Activated B cell treated with CpG ODN at 0.5 μM for 24 hours (primary cell): Measurements from ENCODE around the gene STK31. TPM values are rescaled to one million over a fixed set of nuclear protein-coding genes. Genes with fewer than 3 reads are reported as not detected.

Experiments used
- ATAC-seq: fragments of 200-7000 bp; cut with Tn5 transposase; one replicate; pipeline ENCODE4 v1.10.0; 2021; ENCODE audit warnings: low read depth, mild to moderate bottlenecking, moderate library complexity
- CTCF ChIA-PET: fragments of 350-600 bp; sonication (Branson Sonifier 250); formaldehyde crosslinking; loops from one replicate; lab custom pipeline; 2021; ENCODE audit warnings: antibody characterized with exemption; lab: Charles Lee
- POLR2A ChIA-PET: fragments of 350-600 bp; sonication (Branson Sonifier 250); formaldehyde crosslinking; loops from one replicate; lab custom pipeline; 2021; ENCODE audit warnings: antibody characterized with exemption; lab: Charles Lee
- DNase-seq: peaks from one replicate; pipeline ENCODE4 v3.0.0; 2022
- H3K27ac Mint-ChIP-seq: one replicate; pipeline ENCODE4 v1.8.0; 2020; ENCODE audit warnings: mixed read lengths
- H3K27me3 Mint-ChIP-seq: one replicate; pipeline ENCODE4 v1.8.0; 2021; ENCODE audit warnings: mixed read lengths
- H3K36me3 Mint-ChIP-seq: one replicate; pipeline ENCODE4 v1.8.0; 2021; ENCODE audit warnings: low read depth, mixed read lengths
- H3K4me1 Mint-ChIP-seq: one replicate; pipeline ENCODE4 v1.8.0; 2021; ENCODE audit warnings: mixed read lengths
- H3K4me3 Mint-ChIP-seq: one replicate; pipeline ENCODE4 v1.8.0; 2020; ENCODE audit warnings: mild to moderate bottlenecking, mixed read lengths
- H3K9me3 Mint-ChIP-seq: one replicate; pipeline ENCODE4 v1.8.0; 2020; ENCODE audit warnings: mixed read lengths
- intact Hi-C: fragments of 100-400 bp; cut with micrococcal nuclease; formaldehyde crosslinking; loops from one replicate; pipeline ENCODE4 v1.15.1; 2024
- total RNA-seq: library from RNA; stranded (reverse); gene quantifications from 2 replicates; pipeline ENCODE4 v1.2.3, GENCODE V29; 2022
- TF ChIP-seq, protein P1 (sequence below): fragments of 200-600 bp; IDR thresholded peaks from one replicate; pipeline ENCODE4 v1.8.0; 2022; ENCODE audit warnings: antibody characterized with exemption, mild to moderate bottlenecking

The STK31 gene
- total RNA-seq, 1 donor from 2014 or later, result 1.0 TPM

DNA sequence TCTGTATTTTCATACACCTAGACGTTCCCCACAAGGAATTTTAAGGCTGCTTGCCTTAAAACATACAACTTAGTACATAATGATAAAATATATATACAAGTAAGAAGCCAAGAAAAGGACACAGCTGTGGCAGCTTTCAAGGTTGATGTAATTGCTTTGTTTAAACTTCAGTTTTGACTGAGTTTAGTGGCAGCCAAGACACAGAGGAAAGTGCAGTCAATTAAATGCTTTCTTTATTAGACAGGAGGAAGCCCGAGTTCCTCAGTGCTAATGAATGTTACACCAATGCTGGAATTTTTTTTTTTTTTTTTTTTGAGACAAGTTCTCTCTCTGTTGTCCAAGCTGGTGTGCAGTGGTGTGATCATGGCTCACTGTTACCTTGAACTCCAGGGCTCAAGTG lies 11.2 kb upstream of the STK31 start:
- POLR2A ChIA-PET, result interaction anchor here (0.6 to 0.7 kb wide), 3 partner anchors 18 to 1802 kb away, joined by 3 to 8 read pairs (median 8); no protein-coding TSS in a partner anchor
- H3K27me3 Mint-ChIP-seq, result no peaks in the 10 kb centered on the region
- CTCF ChIA-PET, result interaction anchor here (0.7 to 1.9 kb wide), 4 partner anchors 15 to 152 kb away, joined by 3 to 8 read pairs (median 4); no protein-coding TSS in a partner anchor

DNA sequence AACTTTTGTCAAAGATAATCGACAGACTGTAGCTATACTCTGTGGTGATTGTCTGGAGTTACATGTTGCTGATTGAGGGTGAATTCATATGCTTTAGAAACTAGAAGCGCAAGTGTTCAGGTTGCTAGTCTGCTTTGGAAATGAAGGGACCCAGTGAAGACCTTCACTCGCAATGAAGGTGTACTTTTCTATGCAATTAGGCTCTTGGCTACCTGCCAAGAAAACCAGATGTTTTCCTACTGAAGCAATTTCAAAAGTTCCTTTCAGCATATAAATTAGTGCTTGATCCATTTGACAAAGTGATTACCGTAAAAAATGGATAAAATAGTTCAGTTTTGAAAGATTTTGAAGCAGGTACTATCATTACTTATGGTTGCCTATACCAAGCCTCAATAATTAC lies 10.0 kb upstream of the STK31 start:
- POLR2A ChIA-PET, result interaction anchor here (0.6 kb wide), 1 partner anchor 198 kb away, joined by 4 read pairs; no protein-coding TSS in a partner anchor
- no peaks in the 10 kb centered on the region for H3K27me3 Mint-ChIP-seq
- H3K36me3 Mint-ChIP-seq, result peaks cover 39% of the 10 kb centered on the region

More for the DNA sequence above, 11.2 kb upstream of the STK31 start:
- peaks cover 2% of the 10 kb centered on the region for H3K9me3 Mint-ChIP-seq
- DNase-seq (no peak), ATAC-seq (no peak)
- H3K27ac Mint-ChIP-seq, result no peak overlapping the region
- no peak overlapping the region for H3K4me3 Mint-ChIP-seq
- peaks cover 35% of the 10 kb centered on the region for H3K36me3 Mint-ChIP-seq
- H3K4me1 Mint-ChIP-seq, result no peaks in the 10 kb centered on the region
- intact Hi-C loops, result loop anchor here (5.0 kb wide), 1 partner anchor 888 kb away; no protein-coding TSS in a partner anchor
- TF ChIP-seq, protein P1, sequence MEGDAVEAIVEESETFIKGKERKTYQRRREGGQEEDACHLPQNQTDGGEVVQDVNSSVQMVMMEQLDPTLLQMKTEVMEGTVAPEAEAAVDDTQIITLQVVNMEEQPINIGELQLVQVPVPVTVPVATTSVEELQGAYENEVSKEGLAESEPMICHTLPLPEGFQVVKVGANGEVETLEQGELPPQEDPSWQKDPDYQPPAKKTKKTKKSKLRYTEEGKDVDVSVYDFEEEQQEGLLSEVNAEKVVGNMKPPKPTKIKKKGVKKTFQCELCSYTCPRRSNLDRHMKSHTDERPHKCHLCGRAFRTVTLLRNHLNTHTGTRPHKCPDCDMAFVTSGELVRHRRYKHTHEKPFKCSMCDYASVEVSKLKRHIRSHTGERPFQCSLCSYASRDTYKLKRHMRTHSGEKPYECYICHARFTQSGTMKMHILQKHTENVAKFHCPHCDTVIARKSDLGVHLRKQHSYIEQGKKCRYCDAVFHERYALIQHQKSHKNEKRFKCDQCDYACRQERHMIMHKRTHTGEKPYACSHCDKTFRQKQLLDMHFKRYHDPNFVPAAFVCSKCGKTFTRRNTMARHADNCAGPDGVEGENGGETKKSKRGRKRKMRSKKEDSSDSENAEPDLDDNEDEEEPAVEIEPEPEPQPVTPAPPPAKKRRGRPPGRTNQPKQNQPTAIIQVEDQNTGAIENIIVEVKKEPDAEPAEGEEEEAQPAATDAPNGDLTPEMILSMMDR, result no peak

DNA sequence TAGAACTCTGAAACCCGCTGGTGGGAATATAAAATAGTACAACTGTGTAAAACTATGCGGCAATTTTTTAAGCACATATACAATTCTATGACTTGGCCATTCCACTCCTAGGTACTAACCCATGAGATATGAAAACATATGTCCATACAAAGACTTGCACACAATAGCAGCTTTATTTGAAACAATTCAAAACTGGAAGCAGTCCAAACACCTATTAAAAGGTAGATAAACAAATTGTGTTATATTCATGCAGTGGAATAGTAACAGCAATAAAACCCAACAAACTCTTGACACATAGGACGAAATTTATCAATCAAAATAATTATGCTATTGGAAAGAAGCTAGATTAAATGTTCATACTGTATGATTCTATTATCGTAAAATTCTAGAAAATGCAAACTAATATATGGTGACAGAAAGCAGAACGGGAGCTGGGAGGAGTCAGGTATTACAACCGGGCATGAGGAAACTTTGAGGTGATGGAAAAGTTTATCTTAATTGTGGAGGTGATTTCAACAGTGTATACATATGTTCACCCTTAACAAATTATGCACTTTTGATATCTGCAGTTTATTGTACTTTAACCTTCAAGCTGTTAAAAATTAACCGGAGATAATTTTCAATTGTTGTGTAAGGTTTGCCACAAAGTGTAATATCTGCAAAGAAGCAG lies 803 bp upstream of the STK31 start:
- H3K27ac Mint-ChIP-seq, result no peak overlapping the region
- TF ChIP-seq, protein P1, result no peak
- H3K4me3 Mint-ChIP-seq, result no peak overlapping the region
- ChIA-PET POLR2A (no interaction called here), CTCF (interaction anchor here (0.6 to 4.6 kb wide), 8 partner anchors 9 to 436 kb away, joined by 3 to 42 read pairs (median 6); no protein-coding TSS in a partner anchor)
- intact Hi-C loops, result no loop called here
- H3K36me3 Mint-ChIP-seq, result peaks cover 21% of the 10 kb centered on the region
- peaks cover 12% of the 10 kb centered on the region for H3K9me3 Mint-ChIP-seq
- DNase-seq (no peak), ATAC-seq (no peak)
- no peaks in the 10 kb centered on the region for H3K4me1 Mint-ChIP-seq
- no peaks in the 10 kb centered on the region for H3K27me3 Mint-ChIP-seq

More for the DNA sequence above, 10.0 kb upstream of the STK31 start:
- TF ChIP-seq, protein P1, result no peak
- no peak overlapping the region for H3K27ac Mint-ChIP-seq
- CTCF ChIA-PET, result interaction anchor here (0.6 to 1.9 kb wide), 3 partner anchors 10 to 887 kb away, joined by 3 to 8 read pairs (median 4); partner anchors contain the start of gene STK31
- no peak overlapping the region for H3K4me3 Mint-ChIP-seq
- intact Hi-C loops, result no loop called here
- no peaks in the 10 kb centered on the region for H3K4me1 Mint-ChIP-seq
- no peak for DNase-seq
- ATAC-seq, result no peak
- H3K9me3 Mint-ChIP-seq, result no peaks in the 10 kb centered on the region

DNA sequence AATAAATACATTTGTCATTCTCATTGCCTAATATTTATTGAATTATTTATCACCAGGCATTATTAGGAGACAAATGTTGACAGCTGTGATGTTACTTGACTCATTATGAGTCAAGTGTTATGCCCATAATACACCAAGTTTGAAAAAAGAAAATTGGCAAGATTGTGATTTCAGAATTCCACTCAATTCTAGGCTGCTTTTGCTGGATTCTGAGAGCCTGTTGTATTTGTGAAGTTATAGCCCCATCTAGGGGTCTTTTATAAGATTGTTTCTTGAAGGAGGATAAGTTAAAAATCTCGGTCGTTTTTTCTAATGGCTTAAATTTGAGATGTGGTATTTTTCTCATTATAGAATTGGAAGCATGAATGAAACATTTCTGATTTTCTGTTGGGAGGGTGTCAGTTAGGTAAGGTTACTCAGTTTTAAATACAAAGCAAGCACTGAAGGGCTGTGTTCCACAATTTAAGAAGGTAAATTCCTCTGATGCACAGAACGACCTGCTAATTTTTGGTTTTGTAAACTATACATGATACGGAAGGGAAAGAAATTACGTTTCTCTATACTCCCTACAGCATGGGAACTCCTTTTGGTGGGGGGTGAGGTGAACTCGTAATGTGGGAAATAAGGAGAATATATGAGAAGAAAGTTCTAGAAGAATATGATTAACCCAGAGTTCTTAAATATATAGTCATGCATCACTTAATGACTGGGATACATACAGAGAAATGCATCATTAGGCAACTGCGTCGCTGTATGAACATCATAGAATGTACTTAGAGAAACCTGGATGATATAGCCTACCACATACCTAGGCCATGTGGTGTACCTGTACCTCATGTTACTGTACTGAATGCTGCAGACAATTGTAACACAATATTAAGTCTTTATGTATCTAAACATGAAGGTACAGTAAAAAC lies 2.6 kb downstream of the STK31 start:
- ChIA-PET CTCF (interaction anchor here (1.1 to 4.6 kb wide), 11 partner anchors 16 to 440 kb away, joined by 3 to 42 read pairs (median 8); no protein-coding TSS in a partner anchor), POLR2A (no interaction called here)
- Mint-ChIP-seq H3K27ac (no peak overlapping the region), H3K4me3 (no peak overlapping the region), H3K36me3 (no peaks in the 10 kb centered on the region), H3K4me1 (no peaks in the 10 kb centered on the region), H3K27me3 (no peaks in the 10 kb centered on the region), H3K9me3 (no peaks in the 10 kb centered on the region)
- intact Hi-C loops, result loop anchor here (1.0 to 5.0 kb wide), 5 partner anchors 142 to 955 kb away; no protein-coding TSS in a partner anchor
- no peak for DNase-seq
- ATAC-seq, result no peak
- TF ChIP-seq, protein P1, result no peak
